Measurements from ENCODE around the gene UACA. TPM values are rescaled to one million over a fixed set of nuclear protein-coding genes. Genes with fewer than 3 reads are reported as not detected.
"Not testable (repeated sequence)": the region's sequence is repeated elsewhere in the genome, so short reads cannot be mapped to it uniquely, and the experiment has no call there.

Gene UACA
- total RNA-seq, 1 donor from 2014 or later: 78.0 TPM

DNA sequence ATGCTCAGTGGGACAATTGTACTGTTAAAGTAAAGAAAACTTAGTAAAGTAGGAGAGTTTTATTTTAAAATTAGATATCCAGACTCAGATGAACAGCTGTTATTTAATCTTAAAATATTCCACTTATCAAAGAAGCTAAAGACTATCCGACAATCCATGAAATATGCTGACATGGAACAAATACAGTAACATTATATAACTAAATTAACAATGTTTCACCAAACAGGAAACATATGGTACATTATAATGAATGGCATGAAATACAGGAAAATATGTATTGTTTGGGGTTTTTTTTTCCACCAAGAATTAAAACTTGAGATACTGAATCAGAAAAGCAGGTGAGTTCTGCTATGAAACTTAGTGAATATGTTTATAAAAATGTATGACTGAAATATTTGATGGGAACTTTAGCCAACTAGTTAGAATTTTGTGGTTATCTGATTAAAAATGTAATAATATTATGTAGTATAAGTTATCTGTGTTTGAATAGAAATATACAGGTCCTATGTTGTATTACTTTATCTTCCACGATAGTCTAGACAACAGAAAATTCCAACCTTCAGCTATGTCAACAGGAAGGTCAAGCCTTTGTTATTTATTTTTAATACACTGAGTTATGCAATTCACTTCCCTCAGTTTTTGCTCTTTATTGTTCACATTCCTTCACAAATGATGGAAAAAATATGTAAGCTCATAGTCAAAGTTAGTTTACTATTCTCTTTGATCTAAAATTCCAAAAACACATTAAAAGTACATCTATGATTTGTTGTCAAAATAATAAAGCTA, 72.7 kb downstream of the UACA start:
- intact Hi-C loops (cut with DNase I): no loop called here
- no peak for DNase-seq (ENCODE audit: low spot score)

DNA sequence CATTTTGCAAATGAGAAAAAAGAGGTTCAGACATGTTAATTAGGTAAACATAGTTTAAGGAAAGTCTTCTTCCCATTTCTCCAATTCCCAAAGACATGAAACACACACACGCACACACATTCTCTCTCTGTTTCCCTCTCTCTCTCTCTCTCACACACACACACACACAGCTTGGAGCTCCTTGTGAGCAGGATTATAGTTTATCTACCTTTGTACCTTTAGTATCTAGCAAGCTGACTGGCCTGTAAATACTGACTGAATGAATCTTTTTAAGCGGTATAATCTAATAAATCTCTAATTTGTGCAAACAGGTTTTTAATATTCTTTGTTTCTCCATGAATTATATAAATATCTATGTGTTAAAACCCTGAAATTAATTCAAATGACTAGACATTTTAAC, 73.3 kb downstream of the UACA start:
- intact Hi-C loops (cut with DNase I): no loop called here
- no peak for DNase-seq (ENCODE audit: low spot score)

DNA sequence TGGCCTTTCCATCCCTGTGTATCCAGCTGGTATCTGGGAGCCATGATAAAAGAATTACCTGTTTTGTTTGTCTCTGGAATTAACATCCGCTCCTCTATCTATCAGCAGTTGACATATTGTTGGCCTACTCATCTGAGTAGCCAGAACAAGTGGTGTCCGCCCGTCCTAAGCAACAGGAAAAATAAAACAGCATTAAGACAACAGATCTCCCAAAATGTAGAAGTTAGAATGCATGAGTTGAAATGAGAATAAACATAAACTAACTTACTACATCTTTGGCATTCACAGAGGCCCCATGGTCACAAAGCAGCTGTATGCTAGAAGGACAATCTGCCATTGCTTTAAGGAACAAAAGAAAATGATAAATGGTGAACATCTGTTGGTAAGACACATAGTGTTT, 75.9 kb downstream of the UACA start:
- intact Hi-C loops (cut with DNase I): no loop called here
- DNase-seq (ENCODE audit: low spot score): no peak

DNA sequence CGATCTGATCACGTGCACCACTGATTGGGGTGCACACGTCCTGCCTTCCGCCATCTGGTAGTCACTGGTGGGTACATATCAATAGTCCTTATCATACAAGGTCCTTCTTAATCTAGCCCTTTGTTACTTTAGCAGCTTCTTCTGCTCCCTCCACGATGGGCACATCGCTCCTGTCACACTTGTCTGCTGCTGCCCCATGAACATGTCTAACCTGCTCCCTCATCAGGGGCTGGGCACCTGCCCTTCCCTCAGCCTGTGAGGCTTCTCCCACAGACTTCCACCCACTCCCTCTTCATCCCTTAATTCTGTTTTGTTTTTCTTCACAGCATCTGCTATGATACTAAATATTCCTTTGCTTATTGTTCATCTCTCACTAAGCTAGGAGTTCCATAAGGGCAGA, 82.5 kb downstream of the UACA start:
- intact Hi-C loops (cut with DNase I): no loop called here
- DNase-seq (ENCODE audit: low spot score): no peak

DNA sequence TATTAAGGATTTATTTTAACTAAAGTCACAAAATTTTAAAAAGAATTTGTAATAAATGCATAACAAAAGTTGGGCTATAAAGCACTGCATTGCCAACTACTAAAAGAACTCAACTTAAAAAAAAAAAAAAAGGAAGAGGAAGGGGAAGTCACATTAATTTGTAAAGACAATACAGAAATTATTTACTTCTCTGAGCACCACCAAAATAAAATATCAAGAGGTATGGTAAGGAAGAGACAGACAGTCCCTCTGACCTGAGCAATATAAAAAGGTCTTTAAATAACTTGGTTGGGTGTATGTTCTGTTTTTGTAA, 83.5 kb downstream of the UACA start:
- intact Hi-C loops (cut with DNase I): loop anchor here (1.0 to 10.0 kb wide), 3 partner anchors 45 to 195 kb away; no protein-coding TSS in a partner anchor
- DNase-seq (ENCODE audit: low spot score): no peak

DNA sequence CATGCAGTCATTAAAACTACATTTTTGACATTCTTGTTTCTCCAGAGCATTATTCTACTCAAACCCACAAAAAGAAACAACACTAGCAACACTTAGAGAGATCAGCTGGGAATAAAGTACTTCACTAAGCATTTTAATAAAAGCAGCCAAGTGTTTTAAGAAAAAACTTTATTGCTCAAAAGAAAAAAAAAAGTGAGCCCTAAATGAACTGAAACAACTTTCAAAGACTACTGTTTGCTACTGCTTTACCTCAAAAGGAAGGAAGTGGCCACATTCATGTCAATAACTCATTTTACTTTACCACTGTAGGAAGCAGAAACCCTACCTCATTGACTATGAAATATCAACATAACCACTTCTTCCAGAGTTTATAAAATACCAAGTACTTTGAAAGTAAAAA, 91.3 kb downstream of the UACA start:
- intact Hi-C loops (cut with DNase I): loop anchor here (10.0 kb wide), 1 partner anchor 53 kb away; no protein-coding TSS in a partner anchor
- no peak for DNase-seq (ENCODE audit: low spot score)

DNA sequence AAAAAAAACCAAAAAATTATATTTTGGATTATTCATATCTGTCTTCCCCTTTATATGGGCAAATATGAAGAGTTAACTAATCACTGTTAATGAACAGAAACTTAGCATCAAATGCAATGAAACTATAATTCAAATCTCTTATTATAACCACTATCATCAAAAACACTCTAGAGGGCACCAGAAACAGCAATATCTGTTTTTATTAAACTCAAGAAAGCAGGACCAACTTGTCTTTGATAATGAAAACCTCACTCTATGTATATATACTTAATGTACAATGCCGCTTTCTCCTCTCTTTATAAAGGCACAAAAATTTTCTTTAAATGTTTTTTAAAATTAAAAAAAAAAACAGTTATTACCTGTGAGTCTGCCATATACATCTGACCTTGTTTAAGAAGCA, 92.7 kb downstream of the UACA start:
- no peak for DNase-seq (ENCODE audit: low spot score)
- intact Hi-C loops (cut with DNase I): loop anchor here (10.0 kb wide), 1 partner anchor 54 kb away; no protein-coding TSS in a partner anchor

DNA sequence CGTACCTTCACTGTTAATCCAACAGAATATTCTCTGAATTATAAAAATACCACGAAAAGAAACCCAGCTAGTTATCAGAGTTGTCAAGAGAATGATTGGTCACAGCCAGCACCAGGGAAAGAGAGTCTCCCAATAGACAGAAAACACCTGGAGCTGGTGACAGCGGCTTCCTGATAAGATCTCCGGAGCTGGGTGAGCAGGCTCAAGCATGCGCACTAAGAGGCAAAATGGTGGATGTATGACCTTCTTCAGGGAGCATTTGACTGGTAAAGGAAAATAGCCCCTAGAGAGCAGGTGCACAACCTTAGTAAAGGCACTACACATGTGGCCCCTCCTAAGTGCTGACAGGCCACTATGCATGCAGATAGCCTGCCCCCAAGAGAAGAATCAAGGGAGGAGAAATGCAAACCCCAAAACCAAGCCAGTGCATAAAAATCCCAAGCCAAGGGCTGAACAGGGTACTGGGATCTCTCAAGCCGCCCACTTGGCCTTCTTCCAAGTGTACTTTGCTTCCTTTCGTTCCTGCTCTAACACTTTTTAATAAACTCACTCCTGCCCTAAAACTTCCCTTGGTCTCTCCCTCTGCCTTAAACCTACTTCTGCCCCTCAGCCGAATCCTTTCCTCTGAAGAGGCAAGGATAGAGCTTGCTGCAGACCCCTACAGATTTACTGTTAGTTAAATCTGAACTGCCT, 93.2 kb downstream of the UACA start:
- intact Hi-C loops (cut with DNase I): loop anchor here (10.0 kb wide), 2 partner anchors 55 to 105 kb away; no protein-coding TSS in a partner anchor
- no peak for DNase-seq (ENCODE audit: low spot score)

DNA sequence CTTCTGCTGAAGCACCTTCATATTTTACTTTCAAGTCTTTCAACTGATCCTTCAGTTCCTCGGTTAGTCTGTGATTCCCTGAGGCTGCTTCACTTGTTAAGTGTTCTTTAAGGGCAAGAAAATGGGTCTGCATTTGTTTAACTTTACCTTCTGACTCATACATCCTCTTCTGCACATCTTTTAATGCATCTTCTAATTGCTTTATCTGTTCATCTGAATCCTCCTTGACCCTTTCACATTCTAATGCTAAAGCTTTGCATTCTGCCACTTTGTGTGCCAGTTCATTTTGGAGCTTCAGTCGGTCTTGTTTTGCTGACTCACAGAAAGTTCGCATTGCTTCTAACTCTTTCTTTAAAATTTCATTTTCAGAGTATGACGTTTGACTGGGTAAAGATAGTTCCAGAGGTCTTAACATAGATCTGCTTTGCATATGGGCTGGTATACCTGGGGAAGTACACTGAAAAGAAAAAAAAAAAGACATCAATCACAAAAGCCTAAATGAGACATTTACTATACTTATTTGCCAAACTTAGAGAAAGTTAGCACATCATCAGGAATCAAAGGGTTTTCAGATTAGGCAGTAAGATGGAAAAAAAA, 94.3 kb downstream of the UACA start:
- intact Hi-C loops (cut with DNase I): loop anchor here (10.0 kb wide), 1 partner anchor 104 kb away; no protein-coding TSS in a partner anchor
- no peak for DNase-seq (ENCODE audit: low spot score)

DNA sequence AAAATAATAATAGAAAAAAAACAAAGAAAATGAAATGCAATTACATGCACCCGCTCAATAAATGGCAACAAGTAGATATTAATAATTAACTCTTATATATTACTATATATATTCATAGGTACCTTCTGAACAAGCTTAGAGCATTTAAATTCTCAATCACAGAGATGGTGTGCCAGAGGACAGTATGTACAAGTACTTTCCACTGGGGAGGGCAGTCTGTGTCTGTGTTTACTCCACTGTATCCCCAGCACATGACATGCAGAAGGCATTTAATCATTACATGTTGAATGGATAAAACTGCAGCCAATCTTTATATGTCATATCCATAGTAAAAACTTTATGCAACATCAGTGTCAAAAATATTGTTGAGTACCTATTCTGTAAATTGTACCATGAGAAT, 97.8 kb downstream of the UACA start:
- intact Hi-C loops (cut with DNase I): loop anchor here (10.0 kb wide), 1 partner anchor 101 kb away; no protein-coding TSS in a partner anchor

DNA sequence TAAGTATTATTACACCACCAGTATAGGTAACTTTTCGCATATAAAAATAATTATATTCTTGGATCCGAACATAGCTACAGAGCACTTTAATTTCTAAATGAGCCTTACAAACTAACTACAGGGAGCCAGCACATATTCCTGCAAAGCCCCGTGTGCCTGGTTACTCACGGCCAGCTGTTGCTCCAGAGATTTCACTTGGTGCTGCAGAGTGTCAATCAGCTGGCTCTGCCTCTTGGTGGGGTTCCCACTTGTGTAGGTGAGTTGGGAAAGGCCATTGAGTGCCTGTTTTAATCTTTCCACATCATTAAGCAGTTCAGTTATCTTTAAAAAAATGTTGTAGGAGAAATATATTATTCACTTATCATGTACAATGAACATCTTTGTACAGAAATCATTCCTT, 98.9 kb downstream of the UACA start:
- intact Hi-C loops (cut with DNase I): loop anchor here (10.0 kb wide), 1 partner anchor 100 kb away; no protein-coding TSS in a partner anchor
- no peak for DNase-seq (ENCODE audit: low spot score)

More for the DNA sequence above, 97.8 kb downstream of the UACA start:
- no peak for DNase-seq (ENCODE audit: low spot score)

DNA sequence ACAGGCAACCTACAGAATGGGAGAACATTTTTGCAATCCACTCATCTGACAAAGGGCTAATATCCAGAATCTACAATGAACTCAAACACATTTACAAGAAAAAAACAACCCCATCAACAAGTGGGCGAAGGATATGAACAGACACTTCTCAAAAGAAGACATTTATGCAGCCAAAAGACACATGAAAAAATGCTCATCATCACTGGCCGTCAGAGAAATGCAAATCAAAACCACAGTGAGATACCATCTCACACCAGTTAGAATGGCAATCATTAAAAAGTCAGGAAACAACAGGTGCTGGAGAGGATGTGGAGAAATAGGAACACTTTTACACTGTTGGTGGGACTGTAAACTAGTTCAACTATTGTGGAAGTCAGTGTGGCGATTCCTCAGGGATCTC, 100.3 kb downstream of the UACA start:
- intact Hi-C loops (cut with DNase I): loop anchor here (10.0 kb wide), 1 partner anchor 98 kb away; no protein-coding TSS in a partner anchor

DNA sequence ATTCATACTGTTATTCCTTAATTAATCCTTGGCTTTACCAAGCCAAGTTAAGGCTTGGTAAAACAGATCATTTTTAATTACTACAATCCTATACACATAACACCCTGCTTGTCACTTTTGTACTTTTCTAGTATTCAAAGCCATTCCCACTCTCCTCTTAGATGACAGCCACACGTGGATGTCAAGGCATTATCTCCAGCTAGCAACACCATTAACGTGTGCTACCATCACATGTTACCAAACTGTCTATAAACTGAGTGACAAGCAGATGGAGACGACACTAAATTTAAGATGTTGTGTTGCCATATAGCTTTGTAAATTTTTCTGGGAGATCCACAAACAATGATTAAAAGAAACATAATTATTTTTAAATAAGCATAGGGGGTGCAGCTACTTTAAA, 103.7 kb downstream of the UACA start:
- intact Hi-C loops (cut with DNase I): loop anchor here (10.0 kb wide), 1 partner anchor 95 kb away; no protein-coding TSS in a partner anchor
- DNase-seq (ENCODE audit: low spot score): no peak

More for the DNA sequence above, 100.3 kb downstream of the UACA start:
- DNase-seq (ENCODE audit: low spot score): not testable (repeated sequence)

DNA sequence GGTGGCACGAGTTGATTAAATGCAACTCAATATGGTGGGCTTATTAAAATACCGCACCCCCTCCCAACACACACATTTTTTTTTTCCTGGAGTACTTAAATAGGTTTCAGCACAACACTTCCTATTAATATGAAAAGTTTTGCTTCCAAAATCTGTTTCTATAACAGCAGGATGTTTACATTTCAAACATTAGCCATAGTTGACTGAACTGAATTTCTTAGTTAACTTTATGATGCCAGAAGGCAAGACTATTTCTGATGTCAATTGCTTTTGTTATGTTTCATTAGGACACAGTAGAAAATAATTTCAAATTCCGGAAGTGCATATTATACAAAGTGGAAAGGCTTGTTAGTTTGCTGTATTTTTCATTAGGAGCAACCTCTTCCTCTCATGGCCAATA, 104.7 kb downstream of the UACA start:
- no peak for DNase-seq (ENCODE audit: low spot score)
- intact Hi-C loops (cut with DNase I): no loop called here

DNA sequence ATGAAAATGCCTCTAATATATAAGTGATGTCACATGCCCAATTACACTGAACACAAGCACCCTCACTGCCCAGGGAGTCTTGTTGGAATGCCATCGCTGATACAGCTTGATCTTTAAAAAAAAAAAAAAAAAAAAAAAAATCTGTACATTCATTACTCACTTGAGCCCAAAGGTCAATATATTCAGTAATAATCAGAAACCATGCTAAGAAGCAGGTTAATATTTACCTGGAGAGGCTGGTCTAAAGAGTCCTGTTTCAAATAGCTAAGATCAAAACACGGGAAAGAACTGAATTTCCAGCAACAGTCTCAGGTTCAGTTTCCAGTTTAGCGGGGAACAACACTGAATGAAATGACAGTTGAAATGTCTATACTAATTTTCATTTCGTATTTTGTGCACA, 109.9 kb downstream of the UACA start:
- no peak for DNase-seq (ENCODE audit: low spot score)
- intact Hi-C loops (cut with DNase I): no loop called here

DNA sequence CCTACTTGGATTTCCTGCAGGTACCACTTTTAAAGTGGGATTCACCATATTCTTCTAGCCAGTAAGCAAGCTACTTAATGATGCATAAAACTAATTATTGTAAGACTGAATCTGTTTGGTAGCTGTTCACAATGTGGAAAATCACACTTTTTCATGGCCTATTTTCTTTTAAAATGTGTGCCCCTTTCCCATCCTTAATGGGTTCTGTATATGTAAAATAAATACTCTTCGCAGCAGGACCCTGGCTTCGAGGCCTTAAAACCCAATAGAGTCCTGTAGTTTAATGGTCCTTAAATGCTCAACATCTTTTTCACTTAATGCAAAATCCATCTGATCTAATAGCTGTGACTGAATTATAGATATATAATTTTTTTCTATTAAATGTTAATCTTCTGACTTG, 111.0 kb downstream of the UACA start:
- intact Hi-C loops (cut with DNase I): no loop called here
- DNase-seq (ENCODE audit: low spot score): no peak

DNA sequence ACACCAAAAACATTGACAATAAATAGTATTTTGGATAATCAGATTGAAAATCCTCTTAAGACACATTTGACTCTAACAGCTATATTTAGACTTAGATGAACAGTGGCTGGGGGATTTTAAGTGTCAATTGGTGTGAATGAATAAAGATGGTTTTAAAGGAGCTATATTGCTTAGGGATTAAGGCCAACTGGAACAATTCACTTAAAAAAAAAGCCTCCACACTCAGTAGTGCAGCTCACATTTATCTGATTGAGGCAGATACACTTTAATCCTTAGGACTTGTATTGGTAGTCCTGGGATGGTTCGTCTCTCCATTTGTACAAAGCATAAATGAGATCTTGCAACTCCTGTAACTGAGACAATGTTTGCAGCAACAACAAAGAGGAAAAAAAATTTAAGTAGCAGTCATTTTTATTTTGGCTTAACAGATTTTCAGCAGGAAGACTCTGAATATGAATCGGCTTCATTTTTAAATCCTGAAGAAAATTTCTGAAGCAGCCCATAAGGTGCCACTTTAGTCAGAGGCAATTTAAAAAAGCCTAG, 112.0 kb downstream of the UACA start:
- intact Hi-C loops (cut with DNase I): no loop called here
- DNase-seq (ENCODE audit: low spot score): no peak

DNA sequence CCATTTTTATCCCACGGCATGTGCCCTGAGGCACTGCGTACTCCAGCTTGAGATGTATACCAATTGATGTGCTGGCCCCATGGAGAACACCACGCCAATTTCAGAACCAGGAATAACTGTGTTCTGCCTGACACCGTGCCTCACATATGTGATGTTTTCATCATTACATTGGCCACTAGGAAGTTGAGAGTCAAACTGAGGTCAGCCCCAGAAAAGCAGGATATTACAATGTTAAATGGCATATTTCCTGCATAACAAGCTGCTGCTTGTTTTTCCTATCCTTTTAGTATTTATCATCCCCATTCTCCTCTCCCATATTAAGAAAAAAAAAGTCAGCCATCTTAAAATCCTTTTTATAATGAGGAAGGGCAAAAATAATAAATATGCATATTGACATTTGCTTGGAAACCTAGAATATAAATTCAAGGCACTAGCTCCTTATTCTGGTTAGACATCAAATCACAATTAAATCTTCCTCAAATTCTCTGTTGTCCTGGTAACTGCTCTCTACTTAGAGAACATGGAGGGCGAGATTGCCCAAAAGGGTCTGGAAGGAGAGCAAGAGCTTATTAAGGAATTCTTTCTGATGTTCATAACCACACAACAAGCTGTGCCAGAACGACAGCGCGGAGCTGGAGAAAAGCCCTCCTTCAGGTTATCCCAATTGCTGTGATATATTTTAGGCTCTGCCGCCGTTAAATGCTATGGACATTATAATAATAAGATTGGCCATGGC, 112.6 kb downstream of the UACA start:
- intact Hi-C loops (cut with DNase I): no loop called here
- no peak for DNase-seq (ENCODE audit: low spot score)

DNA sequence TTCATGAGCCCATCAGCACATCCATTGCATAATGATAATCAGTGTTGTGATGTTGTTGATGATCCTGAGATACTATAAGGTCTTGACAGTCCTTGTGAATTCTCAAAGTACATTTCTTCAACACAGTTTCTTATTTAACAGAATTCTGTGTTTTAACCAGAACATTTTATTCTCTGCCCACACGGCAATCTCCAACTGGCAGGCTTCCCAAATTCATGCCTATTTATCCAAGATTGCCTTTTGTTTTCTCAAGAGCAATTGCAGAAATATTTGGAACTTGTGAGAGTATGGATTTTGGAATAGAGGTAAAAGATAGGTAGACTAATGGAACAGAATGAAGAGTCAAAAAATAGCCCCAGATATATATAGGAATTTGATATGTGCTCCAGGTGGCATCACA, 116.0 kb downstream of the UACA start:
- DNase-seq (ENCODE audit: low spot score): no peak
- intact Hi-C loops (cut with DNase I): no loop called here

Measured in cardiac septum (tissue), 1 donor.